NCI-H82 (cell line): ENCODE measurements around the gene CMA1.

Source experiments
- DNase-seq: peaks from one replicate; lab custom pipeline; 2025; lab: John Stamatoyannopoulos, UW

CMA1 gene

DNA sequence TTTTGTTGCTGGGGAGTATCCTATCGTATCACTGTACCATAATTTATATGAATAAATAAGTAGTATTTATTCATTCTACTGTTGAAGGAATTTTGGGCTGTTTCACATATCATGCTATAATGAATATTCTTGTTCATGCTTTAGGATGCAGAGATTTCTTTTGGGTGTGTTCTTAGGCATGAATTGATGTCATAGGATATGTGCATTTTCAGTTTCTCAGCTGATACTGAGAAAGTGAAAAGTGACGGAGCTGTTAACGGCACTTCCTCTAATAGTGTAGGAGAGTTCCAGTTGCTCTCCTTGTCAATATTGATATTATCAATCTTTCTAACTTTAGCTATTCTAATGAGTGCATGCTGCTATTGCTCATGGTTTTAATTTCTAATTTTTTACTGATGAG lies 42.3 kb downstream of the CMA1 start:
- no peak for DNase-seq

DNA sequence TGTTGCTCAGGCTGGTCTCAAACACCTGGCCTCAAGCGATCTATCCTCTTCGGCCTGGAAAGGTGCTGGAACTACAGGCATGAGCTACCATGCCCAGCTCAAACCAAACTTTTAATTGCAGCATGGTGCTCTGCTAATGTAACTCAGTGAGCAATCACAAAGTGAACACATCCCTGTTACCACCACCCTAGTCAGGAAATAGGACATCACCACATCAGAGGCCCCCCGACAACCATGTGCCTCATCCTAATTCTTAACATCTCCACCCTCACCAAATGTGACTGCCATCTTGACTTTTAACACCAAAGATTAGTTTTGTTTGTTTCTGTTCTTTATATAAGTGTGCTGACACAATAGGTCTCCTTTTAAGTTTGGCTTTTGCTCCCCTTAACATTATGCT lies 42.7 kb downstream of the CMA1 start:
- DNase-seq = no peak

GRCh38 chr14:24463884-24464785 lies 43.9 kb downstream of the CMA1 start:
- no peak for DNase-seq

- no peak for DNase-seq
These were observed 44.8 kb downstream of the CMA1 start for GRCh38 chr14:24463017-24463883.

DNA sequence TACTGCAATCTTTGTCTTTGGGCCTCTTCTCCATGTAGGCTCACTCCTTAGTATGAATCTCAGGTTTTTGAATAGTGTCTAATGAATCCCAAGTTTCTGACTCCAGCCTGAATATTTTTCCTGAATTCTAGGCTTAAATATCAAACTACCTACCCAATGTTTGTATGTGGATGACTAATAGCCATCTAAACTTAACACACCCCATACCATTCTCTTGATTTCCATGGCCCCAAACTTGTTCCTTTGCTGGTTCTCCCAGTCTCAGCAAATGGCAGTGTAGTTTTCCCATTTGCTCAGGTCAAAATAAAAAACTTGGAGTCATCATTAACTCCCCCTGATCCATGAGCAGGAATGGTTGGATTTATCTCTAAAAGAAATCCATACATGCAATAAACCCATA lies 46.7 kb downstream of the CMA1 start:
- no peak for DNase-seq

- no peak for DNase-seq
These were observed 48.7 kb downstream of the CMA1 start for GRCh38 chr14:24459331-24459730.

DNA sequence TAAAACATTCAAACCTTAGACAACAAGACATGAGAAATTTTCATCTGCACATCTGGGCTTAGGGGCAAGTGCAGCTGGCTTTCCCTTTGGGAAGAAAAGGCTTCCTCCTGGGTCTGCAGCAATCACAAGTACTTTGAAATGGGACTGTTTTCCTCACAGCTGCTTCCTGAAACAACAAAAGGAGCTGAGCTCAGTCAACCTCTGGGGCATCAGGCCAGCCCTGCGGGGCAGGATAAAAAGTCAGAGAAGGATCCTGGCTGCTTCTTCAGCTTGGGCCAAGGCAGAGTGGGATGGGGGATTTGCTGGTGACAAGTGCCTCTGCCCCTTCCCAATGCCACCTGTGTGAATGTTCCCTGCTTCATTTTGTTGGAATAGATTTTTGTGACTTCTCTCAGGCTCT lies 49.3 kb downstream of the CMA1 start:
- DNase-seq = no peak

- no peak for DNase-seq
These were observed 51.1 kb downstream of the CMA1 start for GRCh38 chr14:24456980-24457379.
